ENCODE measurements around the gene HNRNPU. TPM values are rescaled to one million over a fixed set of nuclear protein-coding genes. Genes with fewer than 3 reads are reported as not detected.

Gene HNRNPU
- total and polyA plus RNA-seq, 2 donors from 2014 or later: 153 to 329 TPM

- FAIRE-seq (no peak), DNase-seq (no peak)
- Histone ChIP-seq H3K9me3 (ENCODE audit: control insufficient read depth in 2 of 3, insufficient read depth in 1 of 3, low read length in 3 of 3) (no peaks in the 10 kb centered on the region), H3K36me3 (ENCODE audit: control insufficient read depth in 2 of 3, insufficient read depth in 3 of 3, low read length in 3 of 3) (no peaks in the 10 kb centered on the region), H3K4me1 (ENCODE audit: control insufficient read depth in 2 of 3, insufficient read depth in 2 of 3, low read depth in 1 of 3, low read length in 3 of 3) (no peaks in the 10 kb centered on the region), H3K27me3 (ENCODE audit: control insufficient read depth, insufficient read depth, low read length) (no peaks in the 10 kb centered on the region), H3K4me3 (ENCODE audit: low read length in 3 of 3) (no peak overlapping the region), H3K27ac (ENCODE audit: low read depth in 2 of 2, low read length in 2 of 2) (no peak overlapping the region), H3K9ac (ENCODE audit: low read length in 3 of 3) (no peak overlapping the region)
- intact Hi-C loops (cut with DNase I): no loop called here
- no peak for TF ChIP-seq CTCF (IDR thresholded peaks at IDR 0.05; ENCODE audit: borderline replicate concordance, extremely low read depth, insufficient read depth)
These were observed 51.0 kb downstream of the HNRNPU start for GRCh38 chr1:244813327-244813726.

GRCh38 chr1:244810221-244810620 lies 54.1 kb downstream of the HNRNPU start:
- no peaks in the 10 kb centered on the region for H3K9me3 ChIP-seq (ENCODE audit: control insufficient read depth in 2 of 3, insufficient read depth in 1 of 3, low read length in 3 of 3)
- H3K27ac ChIP-seq (ENCODE audit: low read depth in 2 of 2, low read length in 2 of 2): no peak overlapping the region
- no peak overlapping the region for H3K9ac ChIP-seq (ENCODE audit: low read length in 3 of 3)
- TF ChIP-seq CTCF (IDR thresholded peaks at IDR 0.05; ENCODE audit: borderline replicate concordance, extremely low read depth, insufficient read depth): no peak
- H3K4me3 ChIP-seq (ENCODE audit: low read length in 3 of 3): no peak overlapping the region
- intact Hi-C loops (cut with DNase I): no loop called here
- FAIRE-seq: no peak
- H3K27me3 ChIP-seq (ENCODE audit: control insufficient read depth, insufficient read depth, low read length): no peaks in the 10 kb centered on the region
- H3K36me3 ChIP-seq (ENCODE audit: control insufficient read depth in 2 of 3, insufficient read depth in 3 of 3, low read length in 3 of 3): no peaks in the 10 kb centered on the region
- no peak for DNase-seq
- no peaks in the 10 kb centered on the region for H3K4me1 ChIP-seq (ENCODE audit: control insufficient read depth in 2 of 3, insufficient read depth in 2 of 3, low read depth in 1 of 3, low read length in 3 of 3)

GRCh38 chr1:244807138-244807537 lies 57.2 kb downstream of the HNRNPU start:
- no peaks in the 10 kb centered on the region for H3K36me3 ChIP-seq (ENCODE audit: control insufficient read depth in 2 of 3, insufficient read depth in 3 of 3, low read length in 3 of 3)
- no peak for FAIRE-seq
- intact Hi-C loops (cut with DNase I): loop anchor here (10.0 kb wide), 1 partner anchor 228 kb away; no protein-coding TSS in a partner anchor
- no peak overlapping the region for H3K4me3 ChIP-seq (ENCODE audit: low read length in 3 of 3)
- H3K9ac ChIP-seq (ENCODE audit: low read length in 3 of 3): no peak overlapping the region
- no peak overlapping the region for H3K27ac ChIP-seq (ENCODE audit: low read depth in 2 of 2, low read length in 2 of 2)
- H3K27me3 ChIP-seq (ENCODE audit: control insufficient read depth, insufficient read depth, low read length): no peaks in the 10 kb centered on the region
- TF ChIP-seq CTCF (IDR thresholded peaks at IDR 0.05; ENCODE audit: borderline replicate concordance, extremely low read depth, insufficient read depth): no peak
- DNase-seq: no peak
- no peaks in the 10 kb centered on the region for H3K4me1 ChIP-seq (ENCODE audit: control insufficient read depth in 2 of 3, insufficient read depth in 2 of 3, low read depth in 1 of 3, low read length in 3 of 3)
- no peaks in the 10 kb centered on the region for H3K9me3 ChIP-seq (ENCODE audit: control insufficient read depth in 2 of 3, insufficient read depth in 1 of 3, low read length in 3 of 3)

GRCh38 chr1:244804841-244805240 lies 59.5 kb downstream of the HNRNPU start:
- FAIRE-seq: no peak
- no peaks in the 10 kb centered on the region for H3K27me3 ChIP-seq (ENCODE audit: control insufficient read depth, insufficient read depth, low read length)
- TF ChIP-seq CTCF (IDR thresholded peaks at IDR 0.05; ENCODE audit: borderline replicate concordance, extremely low read depth, insufficient read depth): no peak
- intact Hi-C loops (cut with DNase I): loop anchor here (10.0 kb wide), 1 partner anchor 230 kb away; no protein-coding TSS in a partner anchor
- no peaks in the 10 kb centered on the region for H3K9me3 ChIP-seq (ENCODE audit: control insufficient read depth in 2 of 3, insufficient read depth in 1 of 3, low read length in 3 of 3)
- no peaks in the 10 kb centered on the region for H3K4me1 ChIP-seq (ENCODE audit: control insufficient read depth in 2 of 3, insufficient read depth in 2 of 3, low read depth in 1 of 3, low read length in 3 of 3)
- H3K36me3 ChIP-seq (ENCODE audit: control insufficient read depth in 2 of 3, insufficient read depth in 3 of 3, low read length in 3 of 3): no peaks in the 10 kb centered on the region
- H3K4me3 ChIP-seq (ENCODE audit: low read length in 3 of 3): no peak overlapping the region
- DNase-seq: no peak
- no peak overlapping the region for H3K27ac ChIP-seq (ENCODE audit: low read depth in 2 of 2, low read length in 2 of 2)
- no peak overlapping the region for H3K9ac ChIP-seq (ENCODE audit: low read length in 3 of 3)
